ENCODE data around the gene LRRC23. TPM values are rescaled to one million over a fixed set of nuclear protein-coding genes. Genes with fewer than 3 reads are reported as not detected.

LRRC23 gene
- total and polyA plus RNA-seq, 9 of the 15 experiments (the other 6 are each of a cell fraction or from before 2014, with no cell fraction given): 2.2 to 7.0 (median 3.0) TPM

GRCh38 chr12:6929466-6930452 lies 25.1 kb downstream of the LRRC23 start:
- peaks cover 42 to 45% of the 10 kb centered on the region in 2 experiments; a peak in 4 of 5 replicates for H3K4me1 ChIP-seq (replicated peaks in 1 of 2; ENCODE audit: control insufficient read depth in 2 of 2, insufficient read depth in 2 of 2, low read length in 2 of 2)
- H3K9ac ChIP-seq (ENCODE audit: insufficient read depth in 1 of 2, low read depth in 2 of 2, low read length in 2 of 2): peak overlapping the region; percentile 84 to 93; a peak in 3 of 4 replicates
- ChIA-PET CTCF (ENCODE audit: low intra/inter-chr PET ratio) (interaction anchor here (0.6 kb wide), 1 partner anchor 28 kb away, joined by 7 read pairs; no protein-coding TSS in a partner anchor), POLR2A (interaction anchor here (0.6 to 8.1 kb wide), 7 partner anchors 8 to 233 kb away, joined by 3 to 61 read pairs (median 4); partner anchors contain the start of genes C12orf57, CDCA3 and RNU7-1)
- peak overlapping the region; percentile 76 for H3K4me3 ChIP-seq
- no peaks in the 10 kb centered on the region for H4K20me1 ChIP-seq (replicated peaks; ENCODE audit: control insufficient read depth, insufficient read depth, low read length)
- DNase-seq (ENCODE audit: extremely low read depth in 1 of 4, low spot score in 3 of 4): peak in 2 of 4 experiments; percentile 67 to 83
- no peaks in the 10 kb centered on the region for H3K9me3 ChIP-seq (replicated peaks; ENCODE audit: control insufficient read depth, insufficient read depth, low read depth, low read length)
- BruUV-seq (replicated peaks): no TSS peak
- peaks cover 55% of the 10 kb centered on the region for H3K79me2 ChIP-seq (ENCODE audit: control insufficient read depth, insufficient read depth, low read length)
- H3K9me1 ChIP-seq (ENCODE audit: control insufficient read depth, insufficient read depth, low read length): peaks cover 4% of the 10 kb centered on the region
- peak overlapping the region; percentile 87 for H3K4me2 ChIP-seq (ENCODE audit: insufficient read depth, low read length)
- H3K27me3 ChIP-seq (ENCODE audit: control insufficient read depth in 2 of 2, insufficient read depth in 2 of 2, low read length in 2 of 2): no peaks in the 10 kb centered on the region
- peaks cover 24% of the 10 kb centered on the region; the same call in 2 of the 3 replicates for H3K36me3 ChIP-seq (ENCODE audit: control insufficient read depth, insufficient read depth, low read length)
- intact Hi-C loops (cut with micrococcal nuclease): loop anchor here (5.0 kb wide), 1 partner anchor 113 kb away; no protein-coding TSS in a partner anchor
- peak; percentile 64 for ATAC-seq
- 8% methylated on average over 7 of the region's 7 CpGs for WGBS (ENCODE audit: insufficient coverage, low coverage, missing lambda C conversion rate)
- H2AFZ ChIP-seq (ENCODE audit: low read depth, low read length): no peak overlapping the region
- peak overlapping the region; percentile 63 for H3K27ac ChIP-seq (ENCODE audit: extremely low read depth, low read depth, low read length)
- in situ Hi-C loops (cut with MboI): no loop called here
- FAIRE-seq: peak; percentile 94
- TF ChIP-seq DPF2 (IDR thresholded peaks at IDR 0.05): peak; percentile 67; the same call in 1 of the 2 replicates
- no peak for TF ChIP-seq ZNF280B (CRISPR knock-in tag; IDR thresholded peaks at IDR 0.05)
- no peak for TF ChIP-seq NR2C1 (IDR thresholded peaks at IDR 0.05)
- TF ChIP-seq NR2C1 (tag; IDR thresholded peaks at IDR 0.05): 0 out of 2 replicates have a peak, but pooled peaks have one; percentile 23
- TF ChIP-seq CC2D1A (IDR thresholded peaks at IDR 0.05): no peak
- no peak; the same call in 1 of the 2 replicates for TF ChIP-seq JUND (IDR thresholded peaks at IDR 0.05; ENCODE audit: borderline replicate concordance, low read depth, low read length)
- no peak; the same call in 2 of the 3 replicates for TF ChIP-seq JUND (tag; IDR thresholded peaks at IDR 0.05; ENCODE audit: borderline replicate concordance, low read depth, low read length)
- no peak for TF ChIP-seq LARP7 (IDR thresholded peaks at IDR 0.05)
- TF ChIP-seq ESRRA (IDR thresholded peaks at IDR 0.05; ENCODE audit: borderline replicate concordance, low read depth): peak; percentile 88
- TF ChIP-seq MYBL2 (IDR thresholded peaks at IDR 0.05; ENCODE audit: low read depth): no peak
- no peak for TF ChIP-seq MYBL2 (CRISPR knock-in tag; IDR thresholded peaks at IDR 0.05; ENCODE audit: borderline replicate concordance)
- TF ChIP-seq ARID1B (IDR thresholded peaks at IDR 0.05): peak; percentile 72; the same call in 1 of the 2 replicates
- peak; percentile 37; the same call in 1 of the 2 replicates for TF ChIP-seq TCF3 (CRISPR knock-in tag; IDR thresholded peaks at IDR 0.05)
- no peak for TF ChIP-seq EZH2 (IDR thresholded peaks at IDR 0.05; ENCODE audit: borderline replicate concordance, low read depth, low read length)
- no peak for TF ChIP-seq ZBTB8A (IDR thresholded peaks at IDR 0.05; ENCODE audit: partially characterized antibody)
- TF ChIP-seq TEAD2 (tag; IDR thresholded peaks at IDR 0.05): no peak
- no peak for TF ChIP-seq PHF21A (IDR thresholded peaks at IDR 0.05; ENCODE audit: borderline replicate concordance, low read depth)
- no peak for TF ChIP-seq GABPB2 (CRISPR knock-in tag; conservative IDR thresholded peaks at IDR 0.05)
- TF ChIP-seq SOX6 (IDR thresholded peaks at IDR 0.05): peak; percentile 81
- no peak for TF ChIP-seq ZC3H11A (IDR thresholded peaks at IDR 0.05; ENCODE audit: low read depth, low read length)
- TF ChIP-seq ZNF79 (CRISPR knock-in tag; IDR thresholded peaks at IDR 0.05; ENCODE audit: low read depth): no peak
- no peak for TF ChIP-seq ZNF347 (CRISPR knock-in tag; IDR thresholded peaks at IDR 0.05; ENCODE audit: low read depth)
- no peak for TF ChIP-seq ZNF232 (CRISPR knock-in tag; IDR thresholded peaks at IDR 0.05)
